ENCODE measurements around the gene MYRIP.
"Not testable (repeated sequence)": the region's sequence is repeated elsewhere in the genome, so short reads cannot be mapped to it uniquely, and the experiment has no call there.

MYRIP gene

GRCh38 chr3:39809181-39809994, at the start of gene MYRIP:
TSS of gene MYRIP (plus strand) at chr3:39809609. CDS start at chr3:39900817, 91,208 bp downstream.
- no peak for DNase-seq (ENCODE audit: low read depth in 3 of 3)

GRCh38 chr3:39760325-39760724, 49.1 kb upstream of the MYRIP start:
- no peak for DNase-seq (ENCODE audit: low read depth in 3 of 3)

GRCh38 chr3:39762537-39763070, 46.8 kb upstream of the MYRIP start:
- no peak for DNase-seq (ENCODE audit: low read depth in 3 of 3)

GRCh38 chr3:39763390-39763789, 46.0 kb upstream of the MYRIP start:
- DNase-seq (ENCODE audit: low read depth in 3 of 3): no peak

GRCh38 chr3:39765575-39765974, 43.8 kb upstream of the MYRIP start:
- DNase-seq (ENCODE audit: low read depth in 3 of 3): no peak

GRCh38 chr3:39766433-39766832, 43.0 kb upstream of the MYRIP start:
- DNase-seq (ENCODE audit: low read depth in 3 of 3): no peak

GRCh38 chr3:39766909-39767308, 42.5 kb upstream of the MYRIP start:
- DNase-seq (ENCODE audit: low read depth in 3 of 3): not testable (repeated sequence)

GRCh38 chr3:39778168-39778567, 31.2 kb upstream of the MYRIP start:
- DNase-seq (ENCODE audit: low read depth in 3 of 3): not testable (repeated sequence)

- no peak for DNase-seq (ENCODE audit: low read depth in 3 of 3)
Observed at GRCh38 chr3:39779511-39780230, 29.7 kb upstream of the MYRIP start.

- no peak for DNase-seq (ENCODE audit: low read depth in 3 of 3)
Observed at GRCh38 chr3:39780352-39780751, 29.1 kb upstream of the MYRIP start.

- no peak for DNase-seq (ENCODE audit: low read depth in 3 of 3)
Observed at GRCh38 chr3:39781025-39781424, 28.4 kb upstream of the MYRIP start.

GRCh38 chr3:39781632-39782031, 27.8 kb upstream of the MYRIP start:
- DNase-seq (ENCODE audit: low read depth in 3 of 3): no peak

- DNase-seq (ENCODE audit: low read depth in 3 of 3): no peak
Observed at GRCh38 chr3:39783680-39784079, 25.7 kb upstream of the MYRIP start.

GRCh38 chr3:39784922-39785321, 24.5 kb upstream of the MYRIP start:
- DNase-seq (ENCODE audit: low read depth in 3 of 3): no peak

- no peak for DNase-seq (ENCODE audit: low read depth in 3 of 3)
Observed at GRCh38 chr3:39788128-39788883, 21.1 kb upstream of the MYRIP start.

- no peak for DNase-seq (ENCODE audit: low read depth in 3 of 3)
Observed at GRCh38 chr3:39791603-39792002, 17.8 kb upstream of the MYRIP start.

GRCh38 chr3:39794880-39795279, 14.5 kb upstream of the MYRIP start:
- no peak for DNase-seq (ENCODE audit: low read depth in 3 of 3)

GRCh38 chr3:39801216-39801615, 8.2 kb upstream of the MYRIP start:
- no peak for DNase-seq (ENCODE audit: low read depth in 3 of 3)

- not testable (repeated sequence) for DNase-seq (ENCODE audit: low read depth in 3 of 3)
Observed at GRCh38 chr3:39802486-39802885, 6.9 kb upstream of the MYRIP start.

GRCh38 chr3:39803956-39804355, 5.5 kb upstream of the MYRIP start:
- no peak for DNase-seq (ENCODE audit: low read depth in 3 of 3)

- no peak for DNase-seq (ENCODE audit: low read depth in 3 of 3)
Observed at GRCh38 chr3:39804951-39805350, 4.5 kb upstream of the MYRIP start.

- no peak for DNase-seq (ENCODE audit: low read depth in 3 of 3)
Observed at GRCh38 chr3:39805650-39806049, 3.8 kb upstream of the MYRIP start.
